Measurements from ENCODE around the gene STEAP1.
"Not testable (repeated sequence)": the region's sequence is repeated elsewhere in the genome, so short reads cannot be mapped to it uniquely, and the experiment has no call there.

- TF ChIP-seq ZC3H4 (CRISPR knock-in tag; IDR thresholded peaks at IDR 0.05; ENCODE audit: borderline replicate concordance); POLR2AphosphoS5 (IDR thresholded peaks at IDR 0.05; ENCODE audit: control insufficient read depth, insufficient read depth, low read depth, low read length); ETV5 (CRISPR knock-in tag; IDR thresholded peaks at IDR 0.05; ENCODE audit: low read depth); CBX5 (IDR thresholded peaks at IDR 0.05; ENCODE audit: borderline replicate concordance, low read depth); NUFIP1 (IDR thresholded peaks at IDR 0.05; ENCODE audit: partially characterized antibody): not testable (repeated sequence)
These were observed 6.9 kb upstream of the STEAP1 start for GRCh38 chr7:90147079-90147960.
